PC-9 (cell line): ENCODE data around the gene THBD.

Experiments
- EZH2 ChIP-seq: fragments of 200-600 bp; sonication (generic); IDR thresholded peaks from 2 replicates; pipeline ENCODE4 v1.8.0; 2017; ENCODE audit warnings: antibody characterized with exemption, low read depth
- TF ChIP-seq, protein P1 (sequence below): fragments of 200-600 bp; sonication (generic); conservative IDR thresholded peaks from 2 replicates; pipeline ENCODE4 v1.6.1; 2017; ENCODE audit warnings: mixed run types, antibody characterized with exemption, mild to moderate bottlenecking, moderate library complexity

DNA sequence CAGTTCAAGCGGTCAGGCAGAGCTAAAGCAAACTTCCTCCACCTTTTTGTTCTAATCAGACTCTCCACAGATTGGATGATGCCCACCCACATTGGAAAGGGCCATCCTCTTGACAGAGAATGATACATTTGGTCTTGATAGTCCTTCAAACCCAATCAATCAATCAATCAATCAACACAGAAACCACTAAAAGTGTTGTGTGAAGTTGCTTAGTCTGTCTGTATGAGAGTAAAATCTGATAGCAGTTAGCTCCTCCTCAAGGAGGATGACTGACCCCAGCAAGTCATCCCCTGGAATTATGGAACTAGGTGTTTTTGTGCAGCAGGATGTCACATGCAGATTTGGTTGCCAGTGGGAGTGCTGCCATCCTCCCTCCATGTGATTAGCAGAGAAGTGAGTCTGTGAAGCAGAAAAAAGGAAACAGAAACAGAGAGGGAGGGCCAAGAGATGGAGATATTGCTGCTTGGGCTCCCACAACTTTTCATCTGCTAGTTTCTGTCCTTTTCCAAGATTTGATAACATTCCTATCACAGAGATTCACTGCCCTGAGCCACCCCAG is 46.3 kb downstream of the THBD start:
- TF ChIP-seq, protein P1, sequence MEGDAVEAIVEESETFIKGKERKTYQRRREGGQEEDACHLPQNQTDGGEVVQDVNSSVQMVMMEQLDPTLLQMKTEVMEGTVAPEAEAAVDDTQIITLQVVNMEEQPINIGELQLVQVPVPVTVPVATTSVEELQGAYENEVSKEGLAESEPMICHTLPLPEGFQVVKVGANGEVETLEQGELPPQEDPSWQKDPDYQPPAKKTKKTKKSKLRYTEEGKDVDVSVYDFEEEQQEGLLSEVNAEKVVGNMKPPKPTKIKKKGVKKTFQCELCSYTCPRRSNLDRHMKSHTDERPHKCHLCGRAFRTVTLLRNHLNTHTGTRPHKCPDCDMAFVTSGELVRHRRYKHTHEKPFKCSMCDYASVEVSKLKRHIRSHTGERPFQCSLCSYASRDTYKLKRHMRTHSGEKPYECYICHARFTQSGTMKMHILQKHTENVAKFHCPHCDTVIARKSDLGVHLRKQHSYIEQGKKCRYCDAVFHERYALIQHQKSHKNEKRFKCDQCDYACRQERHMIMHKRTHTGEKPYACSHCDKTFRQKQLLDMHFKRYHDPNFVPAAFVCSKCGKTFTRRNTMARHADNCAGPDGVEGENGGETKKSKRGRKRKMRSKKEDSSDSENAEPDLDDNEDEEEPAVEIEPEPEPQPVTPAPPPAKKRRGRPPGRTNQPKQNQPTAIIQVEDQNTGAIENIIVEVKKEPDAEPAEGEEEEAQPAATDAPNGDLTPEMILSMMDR: no peak
- no peak for TF ChIP-seq EZH2
